Lower lobe of right lung (tissue), 2 donors: ENCODE data around the gene PRPF39. TPM values are rescaled to one million over a fixed set of nuclear protein-coding genes. Genes with fewer than 3 reads are reported as not detected.

ENCODE experiments used
- ATAC-seq, 2 donors: fragments of 200-7000 bp; cut with Tn5 transposase; one replicate each; pipeline ENCODE4 v1.9.1; 2020 to 2022; ENCODE audit warnings: mild to moderate bottlenecking in 2 of 2, moderate library complexity in 2 of 2
- DNase-seq: peaks from one replicate; pipeline ENCODE4 v3.0.0-alpha.2; 2020
- H3K27ac ChIP-seq: fragments of 200-600 bp; one replicate; pipeline ENCODE4 v1.8.0; 2022
- H3K27me3 ChIP-seq: fragments of 200-600 bp; one replicate; pipeline ENCODE4 v1.8.0; 2022; ENCODE audit warnings: low read depth
- H3K36me3 ChIP-seq: fragments of 200-600 bp; one replicate; pipeline ENCODE4 v1.8.0; 2022; ENCODE audit warnings: mild to moderate bottlenecking
- H3K4me1 ChIP-seq: fragments of 200-600 bp; one replicate; pipeline ENCODE4 v1.8.0; 2022
- H3K4me3 ChIP-seq: fragments of 200-600 bp; one replicate; pipeline ENCODE4 v1.8.0; 2022; ENCODE audit warnings: mild to moderate bottlenecking
- H3K9me3 ChIP-seq: fragments of 200-600 bp; one replicate; pipeline ENCODE4 v1.8.0; 2022
- CTCF ChIP-seq: fragments of 200-600 bp; IDR thresholded peaks from one replicate; pipeline ENCODE4 v1.8.0; 2022; ENCODE audit warnings: antibody characterized with exemption, mild to moderate bottlenecking
- intact Hi-C: fragments of 100-400 bp; cut with DNase I; formaldehyde crosslinking; loops from one replicate; pipeline ENCODE4 v1.11.0; 2022
- total RNA-seq: library from RNA; stranded (reverse); fragmentation: NEBNext Ultra II Directional; extraction: Animal tissue kit (Norgen Biotek cat#: 25700); gene quantifications from one replicate; pipeline ENCODE4 v1.2.1, GENCODE V29; 2021
- donor health status: DM: no; HTN: yes; CAD: no; lungs with severe emphysema.

The PRPF39 gene
- total RNA-seq, 1 donor from 2014 or later = 30.4 TPM

GRCh38 chr14:45094275-45094674 lies 10.4 kb downstream of the PRPF39 start:
- Histone ChIP-seq H3K27ac (no peak overlapping the region), H3K27me3 (no peaks in the 10 kb centered on the region), H3K4me1 (peaks cover 7% of the 10 kb centered on the region), H3K4me3 (no peak overlapping the region), H3K36me3 (peaks cover 44% of the 10 kb centered on the region), H3K9me3 (no peaks in the 10 kb centered on the region)
- intact Hi-C loops = no loop called here
- DNase-seq (no peak), ATAC-seq (no peak)
- no peak for TF ChIP-seq CTCF

GRCh38 chr14:45095143-45095542 lies 11.2 kb downstream of the PRPF39 start:
- no peaks in the 10 kb centered on the region for H3K27me3 ChIP-seq
- H3K4me3 ChIP-seq = no peak overlapping the region
- ATAC-seq = no peak
- H3K36me3 ChIP-seq = peaks cover 53% of the 10 kb centered on the region
- DNase-seq = no peak
- H3K4me1 ChIP-seq = no peaks in the 10 kb centered on the region
- no peaks in the 10 kb centered on the region for H3K9me3 ChIP-seq
- TF ChIP-seq CTCF = no peak
- intact Hi-C loops = no loop called here
- no peak overlapping the region for H3K27ac ChIP-seq

GRCh38 chr14:45096218-45096617 lies 12.3 kb downstream of the PRPF39 start:
- intact Hi-C loops = no loop called here
- ATAC-seq (no peak), DNase-seq (no peak)
- no peaks in the 10 kb centered on the region for H3K27me3 ChIP-seq
- H3K27ac ChIP-seq = no peak overlapping the region
- peaks cover 63% of the 10 kb centered on the region for H3K36me3 ChIP-seq
- TF ChIP-seq CTCF = no peak
- no peak overlapping the region for H3K4me3 ChIP-seq
- H3K4me1 ChIP-seq = no peaks in the 10 kb centered on the region
- no peaks in the 10 kb centered on the region for H3K9me3 ChIP-seq

- Histone ChIP-seq H3K36me3 (peaks cover 92% of the 10 kb centered on the region), H3K4me3 (no peak overlapping the region), H3K9me3 (no peaks in the 10 kb centered on the region), H3K27me3 (no peaks in the 10 kb centered on the region), H3K4me1 (no peaks in the 10 kb centered on the region), H3K27ac (no peak overlapping the region)
- no peak for DNase-seq
- intact Hi-C loops = no loop called here
- no peak for TF ChIP-seq CTCF
- ATAC-seq = no peak
Measured at GRCh38 chr14:45103806-45104205, 19.9 kb downstream of the PRPF39 start.

GRCh38 chr14:45104561-45104960 lies 20.6 kb downstream of the PRPF39 start:
- no peak for ATAC-seq

More at GRCh38 chr14:45104561-45104960, 20.6 kb downstream of the PRPF39 start:
- Histone ChIP-seq H3K27ac (no peak overlapping the region), H3K4me1 (no peaks in the 10 kb centered on the region), H3K4me3 (no peak overlapping the region), H3K36me3 (peaks cover 92% of the 10 kb centered on the region), H3K27me3 (no peaks in the 10 kb centered on the region), H3K9me3 (no peaks in the 10 kb centered on the region)
- DNase-seq = no peak
- no peak for TF ChIP-seq CTCF
- intact Hi-C loops = no loop called here
